Parathyroid adenoma (tissue), 2 donors: ENCODE measurements around the gene PARP2.

Experiments
- H2AFZ ChIP-seq: fragments of 300-600 bp; sonication (generic); one replicate; pipeline ENCODE4 v1.7.0; 2017; ENCODE audit warnings: antibody characterized with exemption, mild to moderate bottlenecking
- H3K27ac ChIP-seq: fragments of 300-600 bp; sonication (generic); one replicate; pipeline ENCODE4 v1.7.0; 2017
- H3K27me3 ChIP-seq: fragments of 300-600 bp; sonication (generic); one replicate; pipeline ENCODE4 v1.7.0; 2017; ENCODE audit warnings: low read length; ENCODE audit not compliant: control insufficient read depth, insufficient read depth
- H3K36me3 ChIP-seq: fragments of 300-600 bp; sonication (generic); one replicate; pipeline ENCODE4 v1.7.0; 2017; ENCODE audit warnings: low read length; ENCODE audit not compliant: control insufficient read depth, insufficient read depth
- H3K4me1 ChIP-seq: fragments of 300-600 bp; sonication (generic); one replicate; pipeline ENCODE4 v1.7.0; 2017; ENCODE audit warnings: control low read depth
- H3K4me2 ChIP-seq: fragments of 300-600 bp; sonication (generic); one replicate; pipeline ENCODE4 v1.7.0; 2017; ENCODE audit warnings: low read length
- H3K4me3 ChIP-seq: fragments of 300-600 bp; sonication (generic); one replicate; pipeline ENCODE4 v1.7.0; 2017; ENCODE audit warnings: low read depth, low read length
- H3K79me2 ChIP-seq: fragments of 300-600 bp; sonication (generic); one replicate; pipeline ENCODE4 v1.7.0; 2017; ENCODE audit warnings: control low read depth
- H3K9ac ChIP-seq: fragments of 300-600 bp; sonication (generic); one replicate; pipeline ENCODE4 v1.7.0; 2017; ENCODE audit warnings: mild to moderate bottlenecking
- H3K9me3 ChIP-seq: fragments of 300-600 bp; sonication (generic); one replicate; pipeline ENCODE4 v1.7.0; 2017; ENCODE audit warnings: low read length; ENCODE audit not compliant: control insufficient read depth
- TF ChIP-seq, protein P1 (sequence below): fragments of 300-600 bp; sonication (generic); IDR thresholded peaks from one replicate; pipeline ENCODE4 v1.7.0; 2017; ENCODE audit warnings: antibody characterized with exemption, mild to moderate bottlenecking
- donor health status: primary hyperparathyroidism.

PARP2 gene

DNA sequence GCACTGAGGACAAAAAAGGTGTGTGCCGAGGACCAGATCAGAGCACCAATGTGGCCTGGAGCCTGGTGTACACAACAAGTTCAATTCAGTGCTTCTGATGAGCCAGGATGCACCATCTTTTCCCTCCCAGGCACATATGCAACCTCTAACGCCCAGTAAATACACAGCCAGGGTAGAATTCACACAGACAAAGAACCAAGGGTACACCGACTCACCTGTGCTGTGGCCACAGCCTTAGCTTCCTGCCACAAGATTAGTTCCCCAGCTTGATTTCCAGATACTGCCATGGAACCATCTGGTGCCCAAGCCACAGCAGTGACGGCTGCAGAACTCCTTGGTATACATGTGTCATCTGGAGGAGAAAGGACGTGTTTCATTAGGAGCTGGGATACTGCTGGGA is 29.4 kb downstream of the PARP2 start:
- no peaks in the 10 kb centered on the region for H3K9me3 ChIP-seq
- H3K27ac ChIP-seq = no peak overlapping the region
- H2AFZ ChIP-seq = no peak overlapping the region
- no peak overlapping the region for H3K4me3 ChIP-seq
- no peak overlapping the region for H3K4me2 ChIP-seq
- TF ChIP-seq, protein P1, sequence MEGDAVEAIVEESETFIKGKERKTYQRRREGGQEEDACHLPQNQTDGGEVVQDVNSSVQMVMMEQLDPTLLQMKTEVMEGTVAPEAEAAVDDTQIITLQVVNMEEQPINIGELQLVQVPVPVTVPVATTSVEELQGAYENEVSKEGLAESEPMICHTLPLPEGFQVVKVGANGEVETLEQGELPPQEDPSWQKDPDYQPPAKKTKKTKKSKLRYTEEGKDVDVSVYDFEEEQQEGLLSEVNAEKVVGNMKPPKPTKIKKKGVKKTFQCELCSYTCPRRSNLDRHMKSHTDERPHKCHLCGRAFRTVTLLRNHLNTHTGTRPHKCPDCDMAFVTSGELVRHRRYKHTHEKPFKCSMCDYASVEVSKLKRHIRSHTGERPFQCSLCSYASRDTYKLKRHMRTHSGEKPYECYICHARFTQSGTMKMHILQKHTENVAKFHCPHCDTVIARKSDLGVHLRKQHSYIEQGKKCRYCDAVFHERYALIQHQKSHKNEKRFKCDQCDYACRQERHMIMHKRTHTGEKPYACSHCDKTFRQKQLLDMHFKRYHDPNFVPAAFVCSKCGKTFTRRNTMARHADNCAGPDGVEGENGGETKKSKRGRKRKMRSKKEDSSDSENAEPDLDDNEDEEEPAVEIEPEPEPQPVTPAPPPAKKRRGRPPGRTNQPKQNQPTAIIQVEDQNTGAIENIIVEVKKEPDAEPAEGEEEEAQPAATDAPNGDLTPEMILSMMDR = no peak
- no peaks in the 10 kb centered on the region for H3K4me1 ChIP-seq
- no peaks in the 10 kb centered on the region for H3K79me2 ChIP-seq
- H3K9ac ChIP-seq = no peak overlapping the region
- H3K36me3 ChIP-seq = no peaks in the 10 kb centered on the region
- H3K27me3 ChIP-seq = no peaks in the 10 kb centered on the region

DNA sequence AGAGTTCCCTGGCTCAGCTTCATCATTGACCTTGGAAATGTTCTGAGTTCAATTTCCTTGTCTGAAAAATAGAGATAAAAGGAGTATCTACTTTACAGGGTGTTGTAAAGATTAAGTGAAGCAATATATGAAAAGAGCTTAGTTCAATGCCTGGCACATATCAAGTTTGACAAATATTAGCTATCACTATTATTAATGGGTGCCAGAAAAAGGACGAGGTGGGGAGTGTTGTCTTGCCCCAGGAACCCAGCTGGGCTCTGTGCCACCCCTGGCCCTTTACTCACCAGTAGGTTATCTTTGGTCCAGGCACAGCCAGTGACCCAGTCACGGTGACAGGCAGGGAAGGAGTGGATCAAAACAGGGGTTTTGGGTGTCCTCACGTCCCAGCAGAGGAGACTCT is 32.0 kb downstream of the PARP2 start:
- no peak overlapping the region for H3K4me3 ChIP-seq
- no peaks in the 10 kb centered on the region for H3K4me1 ChIP-seq
- H3K4me2 ChIP-seq = no peak overlapping the region
- no peaks in the 10 kb centered on the region for H3K27me3 ChIP-seq
- H3K27ac ChIP-seq = no peak overlapping the region
- no peaks in the 10 kb centered on the region for H3K36me3 ChIP-seq
- TF ChIP-seq, protein P1 = no peak
- no peak overlapping the region for H3K9ac ChIP-seq
- H2AFZ ChIP-seq = no peak overlapping the region
- H3K9me3 ChIP-seq = no peaks in the 10 kb centered on the region
- no peaks in the 10 kb centered on the region for H3K79me2 ChIP-seq

DNA sequence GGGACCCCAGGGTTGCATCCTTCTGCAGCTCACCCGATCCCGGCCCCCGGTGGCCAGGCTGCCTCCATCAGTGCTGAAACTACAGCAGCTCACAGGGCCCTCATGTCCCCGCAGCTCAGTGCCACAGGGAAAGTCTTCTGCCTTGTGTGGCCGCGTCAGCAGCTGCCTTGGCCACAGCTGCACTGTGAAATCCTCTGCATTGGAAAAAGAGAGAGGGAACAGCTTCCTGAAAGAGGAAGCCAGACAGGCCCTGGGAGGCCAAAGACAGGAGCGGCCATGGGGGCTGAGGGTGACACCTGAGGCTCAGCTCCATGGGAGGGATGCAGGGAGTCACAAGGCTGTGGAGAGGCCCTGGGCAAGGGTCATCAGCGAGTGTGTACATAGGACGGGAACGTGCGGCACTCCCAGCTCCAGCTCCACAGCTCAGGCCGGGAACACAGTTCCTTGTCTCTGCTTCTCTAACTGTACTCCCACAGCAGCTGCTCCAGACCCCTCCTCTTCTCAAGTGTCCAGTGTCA is 32.7 kb downstream of the PARP2 start:
- no peaks in the 10 kb centered on the region for H3K27me3 ChIP-seq
- no peak overlapping the region for H2AFZ ChIP-seq
- H3K79me2 ChIP-seq = no peaks in the 10 kb centered on the region
- H3K4me1 ChIP-seq = no peaks in the 10 kb centered on the region
- H3K4me2 ChIP-seq = no peak overlapping the region
- H3K4me3 ChIP-seq = no peak overlapping the region
- H3K9me3 ChIP-seq = no peaks in the 10 kb centered on the region
- no peaks in the 10 kb centered on the region for H3K36me3 ChIP-seq
- H3K9ac ChIP-seq = no peak overlapping the region
- TF ChIP-seq, protein P1 = no peak
- no peak overlapping the region for H3K27ac ChIP-seq

DNA sequence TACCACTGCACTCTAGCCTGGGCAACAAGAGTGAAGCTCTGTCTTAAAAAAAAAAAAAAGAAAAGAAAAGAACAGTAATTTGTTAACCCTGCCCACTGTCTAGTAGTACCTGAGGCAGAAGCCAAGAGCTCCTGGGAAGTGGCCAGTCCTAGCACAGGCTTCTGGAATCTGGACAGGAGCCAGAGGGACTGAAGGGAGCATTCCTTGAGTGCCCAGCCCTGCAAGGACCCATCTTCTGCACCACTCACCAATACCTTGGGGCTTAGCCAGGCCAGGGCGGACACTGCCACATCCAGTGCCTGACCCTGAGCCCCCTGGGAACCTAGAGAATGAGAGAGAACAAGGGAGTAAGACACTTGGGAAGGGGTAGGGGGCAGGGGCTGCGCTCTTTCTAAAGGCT is 33.7 kb downstream of the PARP2 start:
- no peaks in the 10 kb centered on the region for H3K36me3 ChIP-seq
- H3K9ac ChIP-seq = no peak overlapping the region
- H3K27me3 ChIP-seq = no peaks in the 10 kb centered on the region
- H3K4me2 ChIP-seq = no peak overlapping the region
- H3K4me1 ChIP-seq = no peaks in the 10 kb centered on the region
- no peaks in the 10 kb centered on the region for H3K9me3 ChIP-seq
- no peak overlapping the region for H2AFZ ChIP-seq
- H3K27ac ChIP-seq = no peak overlapping the region
- no peaks in the 10 kb centered on the region for H3K79me2 ChIP-seq
- H3K4me3 ChIP-seq = no peak overlapping the region
- TF ChIP-seq, protein P1 = no peak

DNA sequence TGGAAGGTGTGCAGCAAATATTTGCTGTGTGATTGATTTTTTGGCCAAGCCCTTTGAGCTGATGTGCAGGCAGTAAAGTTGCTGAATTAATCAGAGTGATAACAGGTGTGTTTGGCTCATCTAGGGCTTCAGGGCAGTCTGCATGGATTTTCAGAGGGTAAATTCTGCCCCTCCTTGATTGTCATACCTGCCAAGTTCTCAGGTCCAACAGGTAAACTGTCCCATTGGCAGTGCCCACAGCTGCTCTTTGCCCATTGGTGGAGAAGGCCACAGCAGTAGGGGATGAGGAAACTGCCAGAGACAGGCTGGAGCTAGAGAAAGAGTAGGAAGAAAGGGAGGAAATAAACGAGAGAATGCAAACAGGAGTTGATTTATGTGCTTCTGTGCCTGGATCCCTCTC is 36.3 kb downstream of the PARP2 start:
- TF ChIP-seq, protein P1 = no peak
- no peaks in the 10 kb centered on the region for H3K36me3 ChIP-seq
- no peak overlapping the region for H2AFZ ChIP-seq
- no peaks in the 10 kb centered on the region for H3K79me2 ChIP-seq
- no peak overlapping the region for H3K27ac ChIP-seq
- H3K9ac ChIP-seq = no peak overlapping the region
- no peaks in the 10 kb centered on the region for H3K9me3 ChIP-seq
- no peak overlapping the region for H3K4me2 ChIP-seq
- no peaks in the 10 kb centered on the region for H3K4me1 ChIP-seq
- H3K27me3 ChIP-seq = no peaks in the 10 kb centered on the region
- H3K4me3 ChIP-seq = no peak overlapping the region
